Measurements from ENCODE around the gene ZFP36L1. TPM values are rescaled to one million over a fixed set of nuclear protein-coding genes. Genes with fewer than 3 reads are reported as not detected.

ZFP36L1 gene
- total and polyA plus RNA-seq, 10 of the 15 experiments (the other 5 are each of a cell fraction or from before 2014, with no cell fraction given), result 22.0 to 184 (median 66.1) TPM

DNA sequence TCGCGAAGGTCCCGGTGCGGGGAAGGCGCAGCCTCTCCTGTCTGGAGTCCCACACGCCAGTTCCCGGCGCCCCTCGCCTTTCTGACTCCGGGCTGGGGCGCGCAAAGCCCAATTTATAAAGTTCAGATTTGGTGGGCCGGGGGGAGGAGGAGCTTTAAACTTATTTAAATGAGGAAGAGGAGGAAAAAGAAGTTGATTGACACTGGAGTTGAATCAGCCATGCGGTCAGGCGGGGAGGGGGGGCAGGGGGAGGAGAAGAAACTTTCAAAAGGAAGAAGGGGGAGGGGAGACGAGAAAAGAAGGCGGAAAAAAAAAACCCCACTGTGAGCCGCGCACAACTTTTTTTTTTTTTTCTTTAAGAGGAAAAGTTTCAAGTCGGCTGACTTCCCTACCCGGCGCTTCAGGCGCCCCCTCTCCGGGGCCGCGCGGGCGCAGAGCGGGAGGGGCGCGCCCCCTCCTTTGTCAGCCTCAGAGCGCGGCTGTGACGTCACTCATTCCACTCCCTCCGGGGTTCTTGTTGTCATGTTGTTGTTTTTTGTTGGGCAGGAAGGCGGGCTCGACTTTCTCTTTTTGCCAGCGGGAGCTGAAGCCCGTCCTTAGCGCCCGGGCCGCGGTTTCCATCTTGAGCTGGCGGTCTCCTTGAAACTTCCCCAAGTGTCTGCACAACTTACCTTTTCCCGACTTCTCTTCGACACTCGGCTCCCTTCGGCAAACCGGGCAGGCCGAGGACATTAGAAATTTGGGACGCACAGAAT, at the start of gene ZFP36L1 (continued):
- TF ChIP-seq, protein P1, sequence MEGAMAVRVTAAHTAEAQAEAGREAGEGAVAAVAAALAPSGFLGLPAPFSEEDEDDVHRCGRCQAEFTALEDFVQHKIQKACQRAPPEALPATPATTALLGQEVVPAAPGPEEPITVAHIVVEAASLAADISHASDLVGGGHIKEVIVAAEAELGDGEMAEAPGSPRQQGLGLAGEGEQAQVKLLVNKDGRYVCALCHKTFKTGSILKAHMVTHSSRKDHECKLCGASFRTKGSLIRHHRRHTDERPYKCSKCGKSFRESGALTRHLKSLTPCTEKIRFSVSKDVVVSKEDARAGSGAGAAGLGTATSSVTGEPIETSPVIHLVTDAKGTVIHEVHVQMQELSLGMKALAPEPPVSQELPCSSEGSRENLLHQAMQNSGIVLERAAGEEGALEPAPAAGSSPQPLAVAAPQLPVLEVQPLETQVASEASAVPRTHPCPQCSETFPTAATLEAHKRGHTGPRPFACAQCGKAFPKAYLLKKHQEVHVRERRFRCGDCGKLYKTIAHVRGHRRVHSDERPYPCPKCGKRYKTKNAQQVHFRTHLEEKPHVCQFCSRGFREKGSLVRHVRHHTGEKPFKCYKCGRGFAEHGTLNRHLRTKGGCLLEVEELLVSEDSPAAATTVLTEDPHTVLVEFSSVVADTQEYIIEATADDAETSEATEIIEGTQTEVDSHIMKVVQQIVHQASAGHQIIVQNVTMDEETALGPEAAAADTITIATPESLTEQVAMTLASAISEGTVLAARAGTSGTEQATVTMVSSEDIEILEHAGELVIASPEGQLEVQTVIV (IDR thresholded peaks at IDR 0.05; ENCODE audit: borderline replicate concordance, partially characterized antibody), result no peak
- TF ChIP-seq, protein P2, sequence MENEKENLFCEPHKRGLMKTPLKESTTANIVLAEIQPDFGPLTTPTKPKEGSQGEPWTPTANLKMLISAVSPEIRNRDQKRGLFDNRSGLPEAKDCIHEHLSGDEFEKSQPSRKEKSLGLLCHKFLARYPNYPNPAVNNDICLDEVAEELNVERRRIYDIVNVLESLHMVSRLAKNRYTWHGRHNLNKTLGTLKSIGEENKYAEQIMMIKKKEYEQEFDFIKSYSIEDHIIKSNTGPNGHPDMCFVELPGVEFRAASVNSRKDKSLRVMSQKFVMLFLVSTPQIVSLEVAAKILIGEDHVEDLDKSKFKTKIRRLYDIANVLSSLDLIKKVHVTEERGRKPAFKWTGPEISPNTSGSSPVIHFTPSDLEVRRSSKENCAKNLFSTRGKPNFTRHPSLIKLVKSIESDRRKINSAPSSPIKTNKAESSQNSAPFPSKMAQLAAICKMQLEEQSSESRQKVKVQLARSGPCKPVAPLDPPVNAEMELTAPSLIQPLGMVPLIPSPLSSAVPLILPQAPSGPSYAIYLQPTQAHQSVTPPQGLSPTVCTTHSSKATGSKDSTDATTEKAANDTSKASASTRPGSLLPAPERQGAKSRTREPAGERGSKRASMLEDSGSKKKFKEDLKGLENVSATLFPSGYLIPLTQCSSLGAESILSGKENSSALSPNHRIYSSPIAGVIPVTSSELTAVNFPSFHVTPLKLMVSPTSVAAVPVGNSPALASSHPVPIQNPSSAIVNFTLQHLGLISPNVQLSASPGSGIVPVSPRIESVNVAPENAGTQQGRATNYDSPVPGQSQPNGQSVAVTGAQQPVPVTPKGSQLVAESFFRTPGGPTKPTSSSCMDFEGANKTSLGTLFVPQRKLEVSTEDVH (IDR thresholded peaks at IDR 0.05; ENCODE audit: low read depth, partially characterized antibody), result no peak
- TF ChIP-seq, protein P3, sequence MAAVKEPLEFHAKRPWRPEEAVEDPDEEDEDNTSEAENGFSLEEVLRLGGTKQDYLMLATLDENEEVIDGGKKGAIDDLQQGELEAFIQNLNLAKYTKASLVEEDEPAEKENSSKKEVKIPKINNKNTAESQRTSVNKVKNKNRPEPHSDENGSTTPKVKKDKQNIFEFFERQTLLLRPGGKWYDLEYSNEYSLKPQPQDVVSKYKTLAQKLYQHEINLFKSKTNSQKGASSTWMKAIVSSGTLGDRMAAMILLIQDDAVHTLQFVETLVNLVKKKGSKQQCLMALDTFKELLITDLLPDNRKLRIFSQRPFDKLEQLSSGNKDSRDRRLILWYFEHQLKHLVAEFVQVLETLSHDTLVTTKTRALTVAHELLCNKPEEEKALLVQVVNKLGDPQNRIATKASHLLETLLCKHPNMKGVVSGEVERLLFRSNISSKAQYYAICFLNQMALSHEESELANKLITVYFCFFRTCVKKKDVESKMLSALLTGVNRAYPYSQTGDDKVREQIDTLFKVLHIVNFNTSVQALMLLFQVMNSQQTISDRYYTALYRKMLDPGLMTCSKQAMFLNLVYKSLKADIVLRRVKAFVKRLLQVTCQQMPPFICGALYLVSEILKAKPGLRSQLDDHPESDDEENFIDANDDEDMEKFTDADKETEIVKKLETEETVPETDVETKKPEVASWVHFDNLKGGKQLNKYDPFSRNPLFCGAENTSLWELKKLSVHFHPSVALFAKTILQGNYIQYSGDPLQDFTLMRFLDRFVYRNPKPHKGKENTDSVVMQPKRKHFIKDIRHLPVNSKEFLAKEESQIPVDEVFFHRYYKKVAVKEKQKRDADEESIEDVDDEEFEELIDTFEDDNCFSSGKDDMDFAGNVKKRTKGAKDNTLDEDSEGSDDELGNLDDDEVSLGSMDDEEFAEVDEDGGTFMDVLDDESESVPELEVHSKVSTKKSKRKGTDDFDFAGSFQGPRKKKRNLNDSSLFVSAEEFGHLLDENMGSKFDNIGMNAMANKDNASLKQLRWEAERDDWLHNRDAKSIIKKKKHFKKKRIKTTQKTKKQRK (IDR thresholded peaks at IDR 0.05; ENCODE audit: low read depth, low read length), result no peak
- no peak for TF ChIP-seq HDGF (IDR thresholded peaks at IDR 0.05)
- no peak for TF ChIP-seq CEBPB (IDR thresholded peaks at IDR 0.05; ENCODE audit: borderline replicate concordance in 1 of 2, low read depth in 2 of 2, low read length in 2 of 2)
- no peak for TF ChIP-seq YBX1 (IDR thresholded peaks at IDR 0.05)
- TF ChIP-seq YY1 (IDR thresholded peaks at IDR 0.05; ENCODE audit: low read depth, low read length), result peak; percentile 80; the same call in 1 of the 2 replicates
- TF ChIP-seq POU2F2 (IDR thresholded peaks at IDR 0.05; ENCODE audit: borderline replicate concordance, low read depth, low read length), result peak; percentile 99
- TF ChIP-seq ZBED1 (IDR thresholded peaks at IDR 0.05; ENCODE audit: borderline replicate concordance), result peak; percentile 94; the same call in 1 of the 2 replicates
- no peak for TF ChIP-seq PML (IDR thresholded peaks at IDR 0.05; ENCODE audit: low read length)
- TF ChIP-seq MXI1 (IDR thresholded peaks at IDR 0.05; ENCODE audit: low read depth, low read length), result peak; percentile 12
- TF ChIP-seq RAD51 (IDR thresholded peaks at IDR 0.05), result no peak
- TF ChIP-seq ETV6 (conservative IDR thresholded peaks at IDR 0.05 in 1 of 2, IDR thresholded peaks at IDR 0.05 in 1 of 2; ENCODE audit: borderline replicate concordance in 1 of 2, low read depth in 1 of 2), result peak in 1 of 2 experiments; percentile 80; a peak in 2 of 4 replicates
- no peak for TF ChIP-seq GABPA (IDR thresholded peaks at IDR 0.05; ENCODE audit: low read depth)
- TF ChIP-seq, protein P4, sequence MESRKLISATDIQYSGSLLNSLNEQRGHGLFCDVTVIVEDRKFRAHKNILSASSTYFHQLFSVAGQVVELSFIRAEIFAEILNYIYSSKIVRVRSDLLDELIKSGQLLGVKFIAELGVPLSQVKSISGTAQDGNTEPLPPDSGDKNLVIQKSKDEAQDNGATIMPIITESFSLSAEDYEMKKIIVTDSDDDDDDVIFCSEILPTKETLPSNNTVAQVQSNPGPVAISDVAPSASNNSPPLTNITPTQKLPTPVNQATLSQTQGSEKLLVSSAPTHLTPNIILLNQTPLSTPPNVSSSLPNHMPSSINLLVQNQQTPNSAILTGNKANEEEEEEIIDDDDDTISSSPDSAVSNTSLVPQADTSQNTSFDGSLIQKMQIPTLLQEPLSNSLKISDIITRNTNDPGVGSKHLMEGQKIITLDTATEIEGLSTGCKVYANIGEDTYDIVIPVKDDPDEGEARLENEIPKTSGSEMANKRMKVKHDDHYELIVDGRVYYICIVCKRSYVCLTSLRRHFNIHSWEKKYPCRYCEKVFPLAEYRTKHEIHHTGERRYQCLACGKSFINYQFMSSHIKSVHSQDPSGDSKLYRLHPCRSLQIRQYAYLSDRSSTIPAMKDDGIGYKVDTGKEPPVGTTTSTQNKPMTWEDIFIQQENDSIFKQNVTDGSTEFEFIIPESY (IDR thresholded peaks at IDR 0.05), result no peak
- peak; percentile 70; the same call in 1 of the 2 replicates for TF ChIP-seq TCF12 (IDR thresholded peaks at IDR 0.05; ENCODE audit: low read depth, low read length)
- TF ChIP-seq ATF7 (IDR thresholded peaks at IDR 0.05; ENCODE audit: low read depth), result peak; percentile 97

Data from GM12878 (cell line).